ENCODE data around the gene POLN.

The POLN gene

GRCh38 chr4:2067446-2068197 lies 174.3 kb downstream of the POLN start:
- DNase-seq: no peak

GRCh38 chr4:2066571-2067445 lies 175.1 kb downstream of the POLN start:
- DNase-seq: no peak

DNA sequence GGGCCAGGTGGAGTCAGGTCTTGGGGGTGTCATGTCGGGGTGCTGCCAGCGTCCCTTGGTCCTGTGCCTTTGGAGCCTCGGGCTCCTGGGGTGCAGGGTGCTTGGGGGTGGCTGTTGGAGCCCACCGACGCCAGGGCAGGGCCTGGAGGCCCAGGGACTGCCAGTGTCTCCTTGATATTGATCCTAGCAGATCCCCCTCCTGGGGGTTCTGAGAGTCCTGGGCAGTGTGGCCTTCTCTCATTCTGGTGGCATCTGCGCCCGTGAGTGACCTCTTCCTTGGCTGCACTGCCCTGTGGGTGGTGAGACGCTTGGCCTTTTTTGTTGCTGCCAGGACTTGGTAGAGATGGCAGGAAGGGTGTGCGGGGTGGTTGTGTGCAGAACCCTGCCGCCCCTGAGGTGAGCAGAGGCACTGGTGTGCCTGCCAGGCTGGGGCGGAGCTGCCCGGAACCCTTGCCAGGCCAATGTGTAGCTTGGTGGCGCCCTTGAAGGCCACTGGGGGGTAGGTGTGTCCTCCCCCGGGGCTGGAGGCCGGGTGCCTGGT lies 175.8 kb downstream of the POLN start:
- no peak for DNase-seq

- no peak for DNase-seq
Observed at GRCh38 chr4:2065106-2065930, 176.6 kb downstream of the POLN start.

DNA sequence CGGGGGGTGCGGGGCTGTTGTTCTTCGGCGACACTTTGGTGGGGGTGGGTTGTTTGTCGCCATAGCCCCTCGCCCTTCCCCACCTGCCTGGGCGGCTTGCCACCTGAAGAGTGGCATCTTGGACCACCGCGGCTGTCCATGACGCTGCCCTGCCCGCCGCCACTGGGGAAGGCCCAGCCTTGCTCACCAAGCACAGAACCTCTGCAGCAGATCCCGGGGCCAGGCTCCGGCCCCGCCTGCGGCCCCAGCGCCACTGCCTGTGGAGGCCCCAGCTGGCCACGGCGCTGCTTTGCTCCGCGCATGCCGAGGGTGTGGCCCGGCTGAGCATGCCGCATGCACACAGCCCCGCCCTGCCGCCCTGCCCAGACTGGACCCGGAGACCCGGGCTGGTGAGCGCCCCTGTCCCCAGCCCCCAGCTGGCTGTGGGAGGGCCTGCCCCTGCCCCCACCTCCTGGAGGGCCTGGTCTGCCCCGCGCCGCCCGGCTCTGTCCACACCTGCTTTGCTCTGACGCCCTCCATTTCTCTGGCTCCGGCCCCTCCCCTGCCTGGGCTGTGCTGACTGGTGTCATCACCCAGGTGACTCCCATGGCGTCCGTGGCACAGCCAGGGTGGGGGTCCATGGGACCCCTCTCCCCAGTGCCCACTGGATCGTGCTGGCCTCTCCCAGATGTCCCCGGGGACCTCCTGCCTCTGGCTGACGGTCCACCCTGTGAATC lies 177.5 kb downstream of the POLN start:
- DNase-seq: no peak

GRCh38 chr4:2063557-2064275 lies 178.2 kb downstream of the POLN start:
- no peak for DNase-seq

DNA sequence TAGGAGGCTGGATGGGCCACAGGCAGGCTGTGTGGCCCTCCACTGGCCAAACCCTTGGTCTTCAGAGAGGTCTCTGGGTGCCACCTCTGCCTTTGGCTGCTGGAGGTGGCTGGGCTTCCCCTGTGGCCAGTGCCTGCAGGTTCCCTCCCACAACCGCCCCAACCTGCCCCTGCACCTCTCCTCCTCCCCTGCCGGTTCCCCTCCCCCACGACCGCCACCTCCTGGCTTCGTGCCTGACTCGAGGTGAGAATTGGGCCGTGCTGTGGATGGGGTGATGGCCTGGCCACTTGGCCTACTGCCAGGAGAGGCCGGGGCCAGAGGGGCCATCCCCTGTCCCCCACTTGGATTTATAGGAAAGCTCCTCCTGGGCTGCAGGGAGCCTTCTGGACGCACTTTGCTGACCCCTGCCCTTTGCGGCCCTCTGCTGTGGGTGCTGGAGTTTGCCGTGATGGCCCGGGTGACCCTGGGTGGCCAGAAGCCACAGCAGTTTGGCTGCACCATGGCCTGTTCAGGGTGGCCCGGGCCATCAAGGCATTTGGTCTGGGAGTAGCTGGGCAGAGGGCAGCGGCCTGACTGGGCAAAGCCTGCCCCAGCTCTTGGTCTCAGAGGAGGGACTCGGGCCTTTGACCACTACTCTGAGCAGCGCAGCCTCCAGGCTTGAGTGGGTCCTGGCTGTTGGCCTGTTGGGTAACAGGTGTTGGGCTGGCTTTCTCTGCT lies 179.0 kb downstream of the POLN start:
- DNase-seq: no peak

DNA sequence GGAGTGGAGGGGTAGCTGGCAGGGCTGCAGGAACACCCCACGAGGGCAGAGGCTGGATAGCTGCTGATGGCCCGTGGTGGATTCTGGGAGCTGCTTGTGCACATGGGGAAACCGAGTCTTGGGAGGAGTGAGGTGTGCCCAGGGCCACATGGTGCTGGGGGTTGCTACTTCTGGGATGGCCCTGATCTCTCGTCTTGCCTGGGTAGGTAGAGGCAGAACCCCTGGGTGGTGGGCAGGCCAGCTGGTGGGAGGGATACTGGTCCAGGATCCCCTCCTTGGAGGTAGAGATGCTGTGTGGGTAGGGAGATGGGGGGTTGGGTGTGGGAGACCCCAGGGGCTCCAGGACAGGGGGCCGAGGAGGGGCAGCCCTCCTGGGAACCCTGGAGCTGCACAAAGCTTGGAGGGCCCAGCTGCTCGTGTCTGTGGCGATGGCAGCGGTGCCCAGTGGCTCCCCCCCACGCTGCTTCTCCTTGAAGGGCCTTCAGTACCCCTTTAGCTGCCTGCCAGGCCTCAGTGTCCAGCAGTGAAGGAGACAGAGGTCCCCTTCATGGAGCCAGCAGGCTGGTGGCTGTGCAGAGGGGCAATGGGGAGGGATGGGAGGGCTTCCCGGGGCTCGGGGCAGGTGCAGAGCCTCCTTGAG lies 179.6 kb downstream of the POLN start:
- no peak for DNase-seq

- DNase-seq: no peak
Observed at GRCh38 chr4:2061186-2062131, 180.5 kb downstream of the POLN start.

DNA sequence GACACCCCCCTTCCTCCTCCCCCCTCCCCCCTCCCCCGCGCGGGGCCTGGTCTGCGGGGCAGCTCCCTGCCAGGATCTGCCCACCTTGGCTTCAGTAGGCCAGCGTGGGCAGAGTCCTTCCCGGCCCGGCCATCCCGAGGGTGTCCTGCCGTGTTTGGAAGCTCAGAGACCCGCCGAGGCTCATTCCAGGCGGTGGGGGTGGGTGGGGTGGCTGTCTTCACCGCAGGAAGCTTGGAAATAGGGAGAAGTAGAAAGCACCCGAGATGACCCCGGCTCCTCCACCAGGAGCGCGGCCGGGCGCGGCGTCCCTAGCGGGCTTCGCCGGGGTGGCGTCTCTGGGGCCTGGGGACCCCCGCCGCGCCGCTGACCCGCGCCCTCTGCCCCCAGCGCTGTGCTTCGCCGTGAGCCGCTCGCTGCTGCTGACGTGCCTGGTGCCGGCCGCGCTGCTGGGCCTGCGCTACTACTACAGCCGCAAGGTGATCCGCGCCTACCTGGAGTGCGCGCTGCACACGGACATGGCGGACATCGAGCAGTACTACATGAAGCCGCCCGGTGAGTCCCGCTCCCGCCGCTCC lies 181.2 kb downstream of the POLN start:
- no peak for DNase-seq

GRCh38 chr4:2059726-2060602 lies 182.0 kb downstream of the POLN start:
- DNase-seq: no peak

DNA sequence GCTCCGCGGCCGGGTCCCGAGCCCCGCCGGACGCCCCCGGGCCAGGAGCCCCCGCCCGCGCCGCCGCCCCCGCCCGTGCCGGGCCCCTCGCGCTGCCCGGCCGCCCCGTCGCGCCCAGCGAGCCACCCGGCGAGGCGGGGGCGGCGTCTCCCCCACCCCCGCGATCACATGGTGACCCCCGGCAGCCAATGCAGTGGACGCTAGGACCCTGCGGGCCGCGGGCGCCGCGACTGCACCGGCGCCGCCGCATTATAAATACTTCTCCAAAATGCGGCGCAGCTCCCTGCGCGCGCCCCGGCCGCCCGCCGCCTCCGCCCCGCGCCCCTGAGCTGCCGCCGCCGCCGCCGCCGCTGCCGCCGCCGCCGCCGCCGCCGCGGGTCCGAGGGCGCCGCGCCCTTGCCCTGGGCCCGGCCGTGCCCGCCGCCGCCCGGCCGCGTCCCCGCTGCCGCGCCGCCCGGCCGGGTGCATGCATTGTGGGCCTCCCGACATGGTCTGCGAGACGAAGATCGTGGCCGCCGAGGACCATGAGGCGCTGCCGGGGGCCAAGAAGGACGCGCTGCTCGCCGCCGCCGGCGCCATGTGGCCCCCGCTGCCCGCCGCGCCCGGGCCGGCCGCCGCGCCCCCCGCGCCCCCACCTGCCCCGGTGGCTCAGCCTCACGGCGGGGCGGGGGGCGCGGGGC lies 182.7 kb downstream of the POLN start, which contains the start of gene NAT8L:
Gene NAT8L, plus strand, starts transcription at position 282 of the 680 bp plus-strand sequence. Its CDS starts 185 bp downstream, at position 467.
- DNase-seq: peak; percentile 59 to 71

GRCh38 chr4:2058264-2059045 lies 183.5 kb downstream of the POLN start:
- DNase-seq: peak in 1 of 2 donors; percentile 53

- DNase-seq: no peak
Observed at GRCh38 chr4:2057382-2058065, 184.4 kb downstream of the POLN start.

DNA sequence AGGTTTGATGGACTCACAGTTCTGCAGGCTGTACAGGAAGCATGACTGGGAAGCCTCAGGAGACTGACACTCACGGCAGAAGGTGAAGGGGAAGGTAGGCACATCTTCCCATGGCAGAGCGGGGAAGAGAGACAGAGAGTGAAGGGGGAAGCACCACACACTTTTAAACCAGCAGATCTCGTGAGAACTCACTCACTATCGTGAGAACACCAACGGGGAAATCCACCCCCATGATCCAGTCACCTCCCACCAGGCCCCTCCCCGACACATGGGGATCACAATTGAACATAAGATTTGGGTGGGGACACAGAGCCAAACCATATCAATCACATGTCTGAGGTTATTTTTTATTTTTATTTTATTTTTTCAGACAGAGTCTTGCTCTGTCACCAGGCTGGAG lies 187.7 kb downstream of the POLN start:
- no peak for DNase-seq

All from hippocampal formation (tissue), 2 donors.